Cardiac muscle cell (in vitro differentiated cells and primary cell): ENCODE data around the gene ILK. TPM values are rescaled to one million over a fixed set of nuclear protein-coding genes. Genes with fewer than 3 reads are reported as not detected.

Experiments
- DNase-seq, 2 donors: peaks; one replicate each; pipeline versions ENCODE4 v3.0.0 to v3.0.0-alpha.2; 2010 to 2017; ENCODE audit warnings: low read depth in 1 of 2, low spot score in 1 of 2
- H3K27ac ChIP-seq: fragments of 200-600 bp; sonication (generic); 2 replicates; pipeline ENCODE4 v1.5.1; 2016
- H3K27me3 ChIP-seq: fragments of 200-600 bp; sonication (generic); 2 replicates; pipeline ENCODE4 v1.6.0; 2016; ENCODE audit warnings: control low read depth
- H3K36me3 ChIP-seq: fragments of 200-600 bp; sonication (generic); 2 replicates; pipeline ENCODE4 v1.5.1; 2016; ENCODE audit warnings: control low read depth
- H3K4me1 ChIP-seq: fragments of 200-600 bp; sonication (generic); 2 replicates; pipeline ENCODE4 v1.8.1; 2017; ENCODE audit warnings: low read depth, mild to moderate bottlenecking, mixed run types
- H3K4me3 ChIP-seq: fragments of 200-600 bp; sonication (generic); 2 replicates; pipeline ENCODE4 v1.5.1; 2016; ENCODE audit warnings: mild to moderate bottlenecking
- H3K9me3 ChIP-seq: fragments of 200-600 bp; sonication (generic); 2 replicates; pipeline ENCODE4 v1.5.1; 2017; ENCODE audit warnings: low read depth, mild to moderate bottlenecking, control low read depth
- polyA plus RNA-seq: library from polyadenylated mRNA; unstranded; fragments of >200 nt; fragmentation: Nextera tagmentation; extraction: Ambion mirVana; gene quantifications from 2 replicates; pipeline ENCODE4 v1.2.1, GENCODE V29; 2016
- total RNA-seq: library from RNA; depleted of rRNA; stranded (reverse); fragments of >200 nt; gene quantifications from 2 replicates; pipeline ENCODE4 v1.2.3, GENCODE V29; 2016
- TF ChIP-seq, protein P1 (sequence below): IDR thresholded peaks from 2 replicates; pipeline ENCODE4 v1.5.1; 2012; ENCODE audit warnings: low read depth, mild to moderate bottlenecking, low read length

The ILK gene
- total and polyA plus RNA-seq, 2 experiments from 2014 or later, result 221 to 316 TPM

DNA sequence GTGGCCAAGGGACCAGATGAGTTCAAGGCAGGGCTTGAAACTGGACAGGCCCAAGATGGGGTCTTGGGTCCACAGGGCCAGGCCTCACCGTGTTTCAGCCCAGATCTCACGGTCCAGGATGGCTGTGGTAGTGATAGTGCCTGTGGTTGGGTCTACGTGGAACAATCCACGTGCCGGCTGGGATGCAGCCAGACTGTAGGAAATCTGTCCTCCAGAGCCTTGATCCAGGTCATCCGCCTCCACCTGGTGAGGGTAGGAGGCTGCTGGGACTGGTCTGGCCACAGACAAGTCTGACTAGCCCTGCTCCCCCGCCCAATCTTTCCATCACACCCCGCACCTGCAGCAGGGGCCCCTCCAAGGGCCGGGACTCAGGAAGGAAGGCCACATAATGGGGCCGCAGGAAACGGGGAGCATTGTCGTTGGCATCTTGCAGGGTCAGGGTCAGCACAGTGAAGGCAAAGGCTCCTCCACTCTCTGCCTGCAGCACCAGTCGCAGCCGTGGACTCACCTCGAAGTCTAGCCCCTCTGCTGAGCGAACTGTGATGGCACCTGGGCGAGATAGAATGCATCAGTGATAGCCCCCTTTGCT is 22.4 kb downstream of the ILK start:
- TF ChIP-seq, protein P1, sequence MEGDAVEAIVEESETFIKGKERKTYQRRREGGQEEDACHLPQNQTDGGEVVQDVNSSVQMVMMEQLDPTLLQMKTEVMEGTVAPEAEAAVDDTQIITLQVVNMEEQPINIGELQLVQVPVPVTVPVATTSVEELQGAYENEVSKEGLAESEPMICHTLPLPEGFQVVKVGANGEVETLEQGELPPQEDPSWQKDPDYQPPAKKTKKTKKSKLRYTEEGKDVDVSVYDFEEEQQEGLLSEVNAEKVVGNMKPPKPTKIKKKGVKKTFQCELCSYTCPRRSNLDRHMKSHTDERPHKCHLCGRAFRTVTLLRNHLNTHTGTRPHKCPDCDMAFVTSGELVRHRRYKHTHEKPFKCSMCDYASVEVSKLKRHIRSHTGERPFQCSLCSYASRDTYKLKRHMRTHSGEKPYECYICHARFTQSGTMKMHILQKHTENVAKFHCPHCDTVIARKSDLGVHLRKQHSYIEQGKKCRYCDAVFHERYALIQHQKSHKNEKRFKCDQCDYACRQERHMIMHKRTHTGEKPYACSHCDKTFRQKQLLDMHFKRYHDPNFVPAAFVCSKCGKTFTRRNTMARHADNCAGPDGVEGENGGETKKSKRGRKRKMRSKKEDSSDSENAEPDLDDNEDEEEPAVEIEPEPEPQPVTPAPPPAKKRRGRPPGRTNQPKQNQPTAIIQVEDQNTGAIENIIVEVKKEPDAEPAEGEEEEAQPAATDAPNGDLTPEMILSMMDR, result no peak
- H3K9me3 ChIP-seq, result no peaks in the 10 kb centered on the region
- DNase-seq, result no peak
- H3K27ac ChIP-seq, result no peak overlapping the region
- no peak overlapping the region for H3K4me3 ChIP-seq
- H3K4me1 ChIP-seq, result no peaks in the 10 kb centered on the region
- peaks cover 32% of the 10 kb centered on the region for H3K36me3 ChIP-seq
- peaks cover 13% of the 10 kb centered on the region for H3K27me3 ChIP-seq

DNA sequence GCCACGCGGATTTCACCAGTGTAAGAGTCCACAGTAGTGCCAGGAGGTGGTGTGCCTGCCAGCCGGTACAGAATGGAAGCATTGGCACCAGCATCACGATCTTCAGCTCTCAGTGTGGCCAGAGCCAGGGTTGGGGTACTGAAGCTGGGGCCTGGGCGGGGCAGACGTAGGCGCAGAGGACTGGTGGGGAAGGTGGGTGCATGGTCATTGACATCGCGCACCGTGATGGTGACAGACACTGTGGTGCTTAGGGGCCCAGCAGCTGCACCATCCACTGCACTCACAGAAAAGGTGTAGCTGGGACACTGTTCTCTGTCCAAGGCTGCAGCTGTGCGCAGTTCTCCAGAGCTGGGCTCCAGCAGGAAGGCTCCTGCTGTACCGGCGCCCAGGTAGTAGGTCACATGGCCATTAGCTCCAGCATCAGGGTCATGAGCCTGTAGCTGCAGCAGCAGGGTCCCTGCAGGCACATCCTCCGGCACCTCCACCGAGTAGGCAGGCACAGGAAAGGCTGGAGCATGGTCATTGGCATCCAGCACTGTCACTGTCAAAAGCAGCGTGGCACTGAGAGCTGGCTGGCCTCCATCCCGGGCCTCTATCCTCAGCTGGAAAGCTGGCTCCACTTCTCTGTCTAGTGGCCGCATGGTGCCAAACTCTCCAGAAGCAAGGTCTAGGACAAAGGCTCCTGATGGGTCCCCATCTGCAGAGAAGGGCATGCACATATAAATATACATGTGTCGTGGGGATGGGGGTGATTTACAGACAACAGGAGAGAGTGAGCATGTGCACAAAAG is 23.6 kb downstream of the ILK start:
- peaks cover 39% of the 10 kb centered on the region for H3K36me3 ChIP-seq
- H3K4me1 ChIP-seq, result no peaks in the 10 kb centered on the region
- TF ChIP-seq, protein P1, result no peak
- H3K4me3 ChIP-seq, result no peak overlapping the region
- no peak overlapping the region for H3K27ac ChIP-seq
- no peak for DNase-seq
- peaks cover 25% of the 10 kb centered on the region for H3K27me3 ChIP-seq
- no peaks in the 10 kb centered on the region for H3K9me3 ChIP-seq

- TF ChIP-seq, protein P1, result no peak
- Histone ChIP-seq H3K4me3 (no peak overlapping the region), H3K4me1 (no peaks in the 10 kb centered on the region), H3K27ac (no peak overlapping the region), H3K9me3 (no peaks in the 10 kb centered on the region), H3K27me3 (peaks cover 28% of the 10 kb centered on the region), H3K36me3 (peaks cover 40% of the 10 kb centered on the region)
- DNase-seq, result no peak
Measured at GRCh38 chr11:6627762-6628241, 24.2 kb downstream of the ILK start.

DNA sequence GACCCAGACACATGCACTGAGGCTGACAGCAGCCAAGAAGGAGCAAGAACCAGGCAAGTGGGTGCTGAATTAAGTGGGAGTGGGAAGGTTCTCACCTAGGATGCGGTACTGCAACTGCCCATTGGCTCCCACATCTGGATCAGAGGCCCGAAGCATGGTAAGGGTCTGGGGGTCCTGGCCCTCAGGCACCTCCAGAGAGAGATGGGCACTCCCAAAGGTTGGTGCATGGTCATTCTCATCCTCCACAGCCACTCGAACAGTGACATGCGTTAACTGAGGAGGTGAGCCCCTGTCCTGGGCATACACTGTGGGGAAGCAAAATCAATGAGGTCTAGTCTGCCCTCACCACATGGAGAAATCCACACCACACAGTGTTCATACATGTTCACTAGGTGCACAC is 25.0 kb downstream of the ILK start:
- H3K36me3 ChIP-seq, result peaks cover 47% of the 10 kb centered on the region
- peaks cover 28% of the 10 kb centered on the region for H3K27me3 ChIP-seq
- TF ChIP-seq, protein P1, result no peak

GRCh38 chr11:6629573-6629891 is 26.0 kb downstream of the ILK start:
- Histone ChIP-seq H3K9me3 (no peaks in the 10 kb centered on the region), H3K36me3 (peaks cover 47% of the 10 kb centered on the region), H3K27me3 (peaks cover 28% of the 10 kb centered on the region), H3K4me1 (peaks cover 8% of the 10 kb centered on the region), H3K27ac (no peak overlapping the region), H3K4me3 (no peak overlapping the region)
- DNase-seq, result no peak
- TF ChIP-seq, protein P1, result no peak

More for the DNA sequence above, 25.0 kb downstream of the ILK start:
- Histone ChIP-seq H3K4me1 (peaks cover 3% of the 10 kb centered on the region), H3K9me3 (no peaks in the 10 kb centered on the region), H3K4me3 (no peak overlapping the region), H3K27ac (no peak overlapping the region)
- no peak for DNase-seq
